Measurements from ENCODE around the gene PTGER2. TPM values are rescaled to one million over a fixed set of nuclear protein-coding genes. Genes with fewer than 3 reads are reported as not detected.

PTGER2 gene
- total RNA-seq, 1 experiment from 2014 or later = not detected

- intact Hi-C loops (cut with micrococcal nuclease; ENCODE audit: unreplicated experiment) = no loop called here
- H3K36me3 ChIP-seq (ENCODE audit: insufficient read depth, low read length, poor library complexity, severe bottlenecking) = no peaks in the 10 kb centered on the region
- CTCF ChIA-PET = no interaction called here
- peaks cover 11% of the 10 kb centered on the region for H3K27me3 ChIP-seq (replicated peaks; ENCODE audit: insufficient read depth, low read depth, low read length, poor library complexity)
- no peak overlapping the region for H3K4me3 ChIP-seq (ENCODE audit: low read depth, low read length, poor library complexity, severe bottlenecking)
- no peak for DNase-seq (ENCODE audit: low spot score)
- H3K4me1 ChIP-seq (ENCODE audit: insufficient read depth, low read length, poor library complexity, severe bottlenecking) = no peaks in the 10 kb centered on the region
- POLR2A ChIA-PET (ENCODE audit: low non-redundant PET) = no interaction called here
- no TSS peak for BruUV-seq (replicated peaks)
- TF ChIP-seq CTCF (conservative IDR thresholded peaks at IDR 0.05; ENCODE audit: low read depth, low read length) = no peak
- TF ChIP-seq EZH2 (IDR thresholded peaks at IDR 0.05; ENCODE audit: borderline replicate concordance, low read depth, low read length, poor library complexity, severe bottlenecking) = no peak
- H3K9me3 ChIP-seq (ENCODE audit: low read depth, low read length, poor library complexity, severe bottlenecking) = no peaks in the 10 kb centered on the region
- no peak overlapping the region for H3K27ac ChIP-seq (ENCODE audit: low read depth, low read length, poor library complexity, severe bottlenecking)
Observed at GRCh38 chr14:52296378-52296777, 17.7 kb upstream of the PTGER2 start.

- H3K27ac ChIP-seq (ENCODE audit: low read depth, low read length, poor library complexity, severe bottlenecking) = no peak overlapping the region
- no peaks in the 10 kb centered on the region for H3K27me3 ChIP-seq (replicated peaks; ENCODE audit: insufficient read depth, low read depth, low read length, poor library complexity)
- POLR2A ChIA-PET (ENCODE audit: low non-redundant PET) = no interaction called here
- H3K4me3 ChIP-seq (ENCODE audit: low read depth, low read length, poor library complexity, severe bottlenecking) = no peak overlapping the region
- no peaks in the 10 kb centered on the region for H3K36me3 ChIP-seq (ENCODE audit: insufficient read depth, low read length, poor library complexity, severe bottlenecking)
- intact Hi-C loops (cut with micrococcal nuclease; ENCODE audit: unreplicated experiment) = loop anchor here (2.0 kb wide), 1 partner anchor 174 kb away; no protein-coding TSS in a partner anchor
- no peak for DNase-seq (ENCODE audit: low spot score)
- H3K9me3 ChIP-seq (ENCODE audit: low read depth, low read length, poor library complexity, severe bottlenecking) = no peaks in the 10 kb centered on the region
- H3K4me1 ChIP-seq (ENCODE audit: insufficient read depth, low read length, poor library complexity, severe bottlenecking) = no peaks in the 10 kb centered on the region
- CTCF ChIA-PET = no interaction called here
- no peak for TF ChIP-seq EZH2 (IDR thresholded peaks at IDR 0.05; ENCODE audit: borderline replicate concordance, low read depth, low read length, poor library complexity, severe bottlenecking)
- no peak for TF ChIP-seq CTCF (conservative IDR thresholded peaks at IDR 0.05; ENCODE audit: low read depth, low read length)
- no TSS peak for BruUV-seq (replicated peaks)
Observed at GRCh38 chr14:52298795-52299194, 15.3 kb upstream of the PTGER2 start.

- H3K4me1 ChIP-seq (ENCODE audit: insufficient read depth, low read length, poor library complexity, severe bottlenecking) = no peaks in the 10 kb centered on the region
- DNase-seq (ENCODE audit: low spot score) = peak; percentile 64
- peak; percentile 76 for TF ChIP-seq CTCF (conservative IDR thresholded peaks at IDR 0.05; ENCODE audit: low read depth, low read length)
- no peak for TF ChIP-seq EZH2 (IDR thresholded peaks at IDR 0.05; ENCODE audit: borderline replicate concordance, low read depth, low read length, poor library complexity, severe bottlenecking)
- no peaks in the 10 kb centered on the region for H3K36me3 ChIP-seq (ENCODE audit: insufficient read depth, low read length, poor library complexity, severe bottlenecking)
- no peak overlapping the region for H3K4me3 ChIP-seq (ENCODE audit: low read depth, low read length, poor library complexity, severe bottlenecking)
- intact Hi-C loops (cut with micrococcal nuclease; ENCODE audit: unreplicated experiment) = loop anchor here (2.0 to 10.0 kb wide), 4 partner anchors 173 to 1005 kb away; no protein-coding TSS in a partner anchor
- BruUV-seq (replicated peaks) = no TSS peak
- ChIA-PET POLR2A (ENCODE audit: low non-redundant PET) (no interaction called here), CTCF (no interaction called here)
- H3K9me3 ChIP-seq (ENCODE audit: low read depth, low read length, poor library complexity, severe bottlenecking) = no peaks in the 10 kb centered on the region
- no peak overlapping the region for H3K27ac ChIP-seq (ENCODE audit: low read depth, low read length, poor library complexity, severe bottlenecking)
- peaks cover 7% of the 10 kb centered on the region for H3K27me3 ChIP-seq (replicated peaks; ENCODE audit: insufficient read depth, low read depth, low read length, poor library complexity)
Observed at GRCh38 chr14:52299692-52300278, 14.3 kb upstream of the PTGER2 start.

All from A673 (cell line).